Loucy (cell line): Measurements from ENCODE around the gene ANGPTL2.

Experiments
- H2AFZ ChIP-seq: fragments of 200-600 bp; sonication (generic); 2 replicates; pipeline ENCODE4 v1.6.0; 2016; ENCODE audit warnings: antibody characterized with exemption, mild to moderate bottlenecking, low read length, moderate library complexity
- H3F3A ChIP-seq: fragments of 200-600 bp; 2 replicates; pipeline ENCODE4 v1.6.0; 2016; ENCODE audit warnings: antibody characterized with exemption, low read depth, mild to moderate bottlenecking
- H3K27me3 ChIP-seq: fragments of 200-600 bp; sonication (generic); 2 replicates; pipeline ENCODE4 v1.6.1; 2014; ENCODE audit warnings: low read length, mild to moderate bottlenecking; ENCODE audit not compliant: insufficient read depth, poor library complexity, severe bottlenecking
- H3K36me3 ChIP-seq: fragments of 200-600 bp; sonication (generic); 2 replicates; pipeline ENCODE4 v1.6.1; 2016; ENCODE audit warnings: low read length; ENCODE audit not compliant: insufficient read depth
- H3K4me1 ChIP-seq: fragments of 200-600 bp; sonication (generic); 2 replicates; pipeline ENCODE4 v1.5.1; 2014; ENCODE audit warnings: low read length, mild to moderate bottlenecking; ENCODE audit not compliant: insufficient read depth, poor library complexity, severe bottlenecking
- H3K4me2 ChIP-seq: fragments of 200-600 bp; sonication (generic); 2 replicates; pipeline ENCODE4 v1.6.0; 2014; ENCODE audit warnings: antibody characterized with exemption, low read length, low read depth, mild to moderate bottlenecking; ENCODE audit not compliant: poor library complexity, severe bottlenecking
- H3K4me3 ChIP-seq: fragments of 200-600 bp; sonication (generic); 2 replicates; pipeline ENCODE4 v1.5.1; 2014; ENCODE audit warnings: low read length, mild to moderate bottlenecking, mixed read lengths; ENCODE audit not compliant: poor library complexity, severe bottlenecking
- H3K79me2 ChIP-seq: fragments of 200-600 bp; sonication (generic); 2 replicates; pipeline ENCODE4 v1.6.1; 2014; ENCODE audit warnings: low read length; ENCODE audit not compliant: insufficient read depth
- H3K9ac ChIP-seq: fragments of 200-600 bp; sonication (generic); 2 replicates; pipeline ENCODE4 v1.6.0; 2014; ENCODE audit warnings: mild to moderate bottlenecking, low read depth, low read length, moderate library complexity; ENCODE audit not compliant: poor library complexity, severe bottlenecking
- H3K9me2 ChIP-seq: fragments of 200-600 bp; sonication (generic); replicated peaks from 2 replicates; pipeline ENCODE4 v1.6.1; 2016; ENCODE audit warnings: low read depth, low read length, mixed read lengths
- H3K9me3 ChIP-seq: fragments of 200-600 bp; sonication (generic); 2 replicates; pipeline ENCODE4 v1.6.1; 2014; ENCODE audit warnings: mild to moderate bottlenecking, antibody characterized with exemption, low read length, low read depth; ENCODE audit not compliant: insufficient read depth
- H4K20me1 ChIP-seq: fragments of 200-600 bp; sonication (generic); 2 replicates; pipeline ENCODE4 v1.6.0; 2014; ENCODE audit warnings: antibody characterized with exemption, low read length, mild to moderate bottlenecking; ENCODE audit not compliant: insufficient read depth, poor library complexity, severe bottlenecking
- CTCF ChIP-seq: fragments of 200-600 bp; sonication (generic); conservative IDR thresholded peaks from 2 replicates; pipeline ENCODE4 v1.5.1; 2014; ENCODE audit warnings: mild to moderate bottlenecking, antibody characterized with exemption, low read length
- EZH2phosphoT487 ChIP-seq: fragments of 200-600 bp; IDR thresholded peaks from 2 replicates; pipeline ENCODE4 v1.6.1; 2018; ENCODE audit warnings: antibody characterized with exemption, mild to moderate bottlenecking, moderate library complexity, borderline replicate concordance

ANGPTL2 gene

GRCh38 chr9:127079446-127080140, 42.8 kb downstream of the ANGPTL2 start:
- Histone ChIP-seq H3K27me3 (no peaks in the 10 kb centered on the region), H3K9me2 (no peaks in the 10 kb centered on the region), H3K9me3 (no peaks in the 10 kb centered on the region), H3K4me2 (no peak overlapping the region), H3K36me3 (no peaks in the 10 kb centered on the region), H3K79me2 (no peaks in the 10 kb centered on the region), H3K4me1 (no peaks in the 10 kb centered on the region), H4K20me1 (no peaks in the 10 kb centered on the region), H3K4me3 (no peak overlapping the region), H2AFZ (no peak overlapping the region), H3F3A (no peaks in the 10 kb centered on the region), H3K9ac (no peak overlapping the region)
- TF ChIP-seq CTCF (no peak), EZH2phosphoT487 (no peak)

- H2AFZ ChIP-seq, result no peak overlapping the region
- H3K4me2 ChIP-seq, result no peak overlapping the region
- no peaks in the 10 kb centered on the region for H3K9me3 ChIP-seq
- H4K20me1 ChIP-seq, result no peaks in the 10 kb centered on the region
- TF ChIP-seq CTCF (no peak), EZH2phosphoT487 (no peak)
- H3K79me2 ChIP-seq, result no peaks in the 10 kb centered on the region
- no peak overlapping the region for H3K9ac ChIP-seq
- H3K4me3 ChIP-seq, result no peak overlapping the region
- H3F3A ChIP-seq, result no peaks in the 10 kb centered on the region
- H3K4me1 ChIP-seq, result no peaks in the 10 kb centered on the region
- no peaks in the 10 kb centered on the region for H3K27me3 ChIP-seq
- H3K36me3 ChIP-seq, result no peaks in the 10 kb centered on the region
- H3K9me2 ChIP-seq, result no peaks in the 10 kb centered on the region
Measured at GRCh38 chr9:127078988-127079387, 43.4 kb downstream of the ANGPTL2 start.

GRCh38 chr9:127078336-127078735, 44.1 kb downstream of the ANGPTL2 start:
- H3F3A ChIP-seq, result no peaks in the 10 kb centered on the region
- no peaks in the 10 kb centered on the region for H4K20me1 ChIP-seq
- no peaks in the 10 kb centered on the region for H3K27me3 ChIP-seq
- H3K79me2 ChIP-seq, result no peaks in the 10 kb centered on the region
- no peak overlapping the region for H3K4me2 ChIP-seq
- H3K36me3 ChIP-seq, result no peaks in the 10 kb centered on the region
- no peaks in the 10 kb centered on the region for H3K4me1 ChIP-seq
- H3K9me3 ChIP-seq, result no peaks in the 10 kb centered on the region
- TF ChIP-seq EZH2phosphoT487, result no peak
- H3K4me3 ChIP-seq, result no peak overlapping the region
- H2AFZ ChIP-seq, result no peak overlapping the region
- H3K9ac ChIP-seq, result no peak overlapping the region
- H3K9me2 ChIP-seq, result no peaks in the 10 kb centered on the region

GRCh38 chr9:127077644-127077946, 44.8 kb downstream of the ANGPTL2 start:
- no peaks in the 10 kb centered on the region for H3F3A ChIP-seq
- no peaks in the 10 kb centered on the region for H3K9me2 ChIP-seq
- H4K20me1 ChIP-seq, result no peaks in the 10 kb centered on the region
- H3K9ac ChIP-seq, result no peak overlapping the region
- no peak overlapping the region for H2AFZ ChIP-seq
- no peaks in the 10 kb centered on the region for H3K36me3 ChIP-seq
- no peaks in the 10 kb centered on the region for H3K9me3 ChIP-seq
- no peaks in the 10 kb centered on the region for H3K27me3 ChIP-seq
- no peak overlapping the region for H3K4me3 ChIP-seq
- no peak for TF ChIP-seq CTCF
- no peak for TF ChIP-seq EZH2phosphoT487
- H3K4me2 ChIP-seq, result no peak overlapping the region
- no peaks in the 10 kb centered on the region for H3K79me2 ChIP-seq
- H3K4me1 ChIP-seq, result no peaks in the 10 kb centered on the region
